Large intestine (tissue), 3 donors: ENCODE results near the gene PLA1A. TPM values are rescaled to one million over a fixed set of nuclear protein-coding genes. Genes with fewer than 3 reads are reported as not detected.
"Not testable (repeated sequence)": the region's sequence is repeated elsewhere in the genome, so short reads cannot be mapped to it uniquely, and the experiment has no call there.

Source experiments
- DNase-seq, 2 donors: peaks; one replicate each; pipeline versions ENCODE4 v3.0.0 to v3.0.0-alpha.2; 2013
- H3K27ac ChIP-seq: one replicate; pipeline ENCODE4 v1.5.1; 2013; ENCODE audit warnings: low read length
- H3K27me3 ChIP-seq: 2 replicates; pipeline ENCODE4 v1.6.1; 2013; ENCODE audit warnings: low read length; ENCODE audit not compliant: control insufficient read depth, insufficient read depth
- H3K36me3 ChIP-seq: 2 replicates; pipeline ENCODE4 v1.6.1; 2013; ENCODE audit warnings: low read length; ENCODE audit not compliant: control insufficient read depth, insufficient read depth
- H3K4me1 ChIP-seq: one replicate; pipeline ENCODE4 v1.6.1; 2013; ENCODE audit warnings: low read length; ENCODE audit not compliant: control insufficient read depth, insufficient read depth
- H3K4me3 ChIP-seq: one replicate; pipeline ENCODE4 v1.5.1; 2013; ENCODE audit warnings: low read length
- H3K9me3 ChIP-seq: one replicate; pipeline ENCODE4 v1.6.1; 2013; ENCODE audit warnings: mild to moderate bottlenecking, low read depth, low read length, moderate library complexity; ENCODE audit not compliant: control insufficient read depth
- WGBS: methylation state at CpG from one replicate; pipeline ENCODE4 v1.1.5; 2013; ENCODE audit warnings: low lambda C conversion rate; ENCODE audit not compliant: insufficient coverage; 5-methylcytosine and 5-hydroxymethylcytosine counted together
- polyA plus RNA-seq: library from polyadenylated mRNA; unstranded; fragments of 120-200 nt; gene quantifications from one replicate; pipeline ENCODE4 v1.2.1, GENCODE V29; 2013

Gene PLA1A
- polyA plus RNA-seq, 1 donor = 9.3 TPM

GRCh38 chr3:119676771-119677640 lies 79.3 kb downstream of the PLA1A start, which contains the start of gene COX17:
Gene COX17, minus strand, starts transcription at chr3:119677406. Its CDS starts 96 bp downstream, at chr3:119677310.
- no peaks in the 10 kb centered on the region for H3K27me3 ChIP-seq
- WGBS = no CpG with 5 or more reads among the region's 54 CpGs
- H3K9me3 ChIP-seq = peaks cover 4% of the 10 kb centered on the region
- H3K4me3 ChIP-seq = peak within 1 kb of the TSS; percentile 71
- peak within 1 kb of the TSS; percentile 84 for H3K27ac ChIP-seq
- peaks cover 8% of the 10 kb centered on the region for H3K4me1 ChIP-seq
- H3K36me3 ChIP-seq = peaks cover 16% of the 10 kb centered on the region
- DNase-seq = peak; percentile 98

DNA sequence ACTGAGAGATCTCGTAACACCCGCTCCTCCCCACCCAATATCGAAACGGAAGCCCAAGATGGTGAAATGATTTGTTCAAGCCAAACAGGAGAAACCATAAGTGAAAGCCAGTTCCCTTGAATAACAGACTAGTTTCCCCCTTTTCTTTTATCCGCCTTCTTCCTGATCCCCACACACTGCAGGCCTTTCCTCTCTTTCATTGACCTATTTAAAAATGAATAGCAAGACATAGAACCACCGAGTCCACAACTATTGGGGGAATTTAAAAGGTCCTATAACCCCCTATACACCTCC lies 79.9 kb downstream of the PLA1A start:
- WGBS = 0% methylated on average over 1 of the region's 6 CpGs
- H3K27ac ChIP-seq = peak overlapping the region; percentile 54
- DNase-seq = no peak
- peaks cover 4% of the 10 kb centered on the region for H3K9me3 ChIP-seq
- H3K27me3 ChIP-seq = no peaks in the 10 kb centered on the region
- H3K4me3 ChIP-seq = peak overlapping the region; percentile 71
- H3K4me1 ChIP-seq = peaks cover 8% of the 10 kb centered on the region
- peaks cover 16% of the 10 kb centered on the region for H3K36me3 ChIP-seq

GRCh38 chr3:119678209-119678608 lies 80.5 kb downstream of the PLA1A start:
- H3K4me1 ChIP-seq, H3K4me3 ChIP-seq, H3K9me3 ChIP-seq, DNase-seq, H3K27me3 ChIP-seq, H3K27ac ChIP-seq: not testable (repeated sequence)
- WGBS = no CpG with 5 or more reads among the region's 10 CpGs
- H3K36me3 ChIP-seq = peaks cover 16% of the 10 kb centered on the region

Other genes with a start within 250 kb of the PLA1A start
- gene TMEM39A, start 134.3 kb upstream of the PLA1A start, polyA plus RNA-seq = 37.9 TPM
- gene POGLUT1, start 128.9 kb upstream of the PLA1A start, polyA plus RNA-seq = 18.7 TPM
- gene TIMMDC1, start 99.3 kb upstream of the PLA1A start, polyA plus RNA-seq = 67.9 TPM
- gene CD80, start 38.3 kb upstream of the PLA1A start, polyA plus RNA-seq = 0.45 TPM
- gene ADPRH, start 18.4 kb upstream of the PLA1A start, polyA plus RNA-seq = 3.4 TPM
- 12.2 TPM for gene POPDC2, start 62.7 kb downstream of the PLA1A start, polyA plus RNA-seq
- 63.5 TPM for gene COX17, start 79.5 kb downstream of the PLA1A start, polyA plus RNA-seq
- 5.2 TPM for gene CFAP91, start 105.1 kb downstream of the PLA1A start, polyA plus RNA-seq
- gene NR1I2, start 184.2 kb downstream of the PLA1A start, polyA plus RNA-seq = 89.1 TPM